Lower lobe of right lung (tissue), 2 donors: ENCODE data around the gene PPP1R2. TPM values are rescaled to one million over a fixed set of nuclear protein-coding genes. Genes with fewer than 3 reads are reported as not detected.

Experiments
- ATAC-seq, 2 donors: fragments of 200-7000 bp; cut with Tn5 transposase; one replicate each; pipeline ENCODE4 v1.9.1; 2020 to 2022; ENCODE audit warnings: mild to moderate bottlenecking in 2 of 2, moderate library complexity in 2 of 2
- DNase-seq: peaks from one replicate; pipeline ENCODE4 v3.0.0-alpha.2; 2020
- H3K27ac ChIP-seq: fragments of 200-600 bp; one replicate; pipeline ENCODE4 v1.8.0; 2022
- H3K27me3 ChIP-seq: fragments of 200-600 bp; one replicate; pipeline ENCODE4 v1.8.0; 2022; ENCODE audit warnings: low read depth
- H3K36me3 ChIP-seq: fragments of 200-600 bp; one replicate; pipeline ENCODE4 v1.8.0; 2022; ENCODE audit warnings: mild to moderate bottlenecking
- H3K4me1 ChIP-seq: fragments of 200-600 bp; one replicate; pipeline ENCODE4 v1.8.0; 2022
- H3K4me3 ChIP-seq: fragments of 200-600 bp; one replicate; pipeline ENCODE4 v1.8.0; 2022; ENCODE audit warnings: mild to moderate bottlenecking
- H3K9me3 ChIP-seq: fragments of 200-600 bp; one replicate; pipeline ENCODE4 v1.8.0; 2022
- intact Hi-C: fragments of 100-400 bp; cut with DNase I; formaldehyde crosslinking; loops from one replicate; pipeline ENCODE4 v1.11.0; 2022
- total RNA-seq: library from RNA; stranded (reverse); fragmentation: NEBNext Ultra II Directional; extraction: Animal tissue kit (Norgen Biotek cat#: 25700); gene quantifications from one replicate; pipeline ENCODE4 v1.2.1, GENCODE V29; 2021
- TF ChIP-seq, protein P1 (sequence below): fragments of 200-600 bp; IDR thresholded peaks from one replicate; pipeline ENCODE4 v1.8.0; 2022; ENCODE audit warnings: antibody characterized with exemption, mild to moderate bottlenecking
- donor health status: DM: no; HTN: yes; CAD: no; lungs with severe emphysema.

Gene PPP1R2
- total RNA-seq, 1 donor from 2014 or later = 51.8 TPM

DNA sequence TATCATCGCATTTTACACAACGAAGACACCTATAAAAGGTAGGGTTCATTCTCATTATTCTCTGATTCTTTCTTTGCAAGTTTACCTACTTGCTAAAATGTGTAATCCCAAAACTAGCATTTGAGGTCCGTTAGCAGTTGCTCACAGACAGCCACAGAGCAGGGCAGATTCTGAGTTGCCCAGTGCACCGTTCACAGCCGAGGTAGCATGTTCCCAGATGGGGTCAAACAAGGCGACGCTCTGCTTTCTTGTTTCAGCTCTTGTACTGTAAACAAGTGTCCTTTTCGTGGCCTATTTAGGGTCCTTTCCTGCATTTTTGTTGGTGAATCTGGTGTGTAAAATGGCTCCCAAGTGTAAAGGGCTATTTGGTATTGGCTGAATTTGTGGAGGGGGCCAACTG lies 3.1 kb downstream of the PPP1R2 start:
- peak overlapping the region; percentile 88 for H3K4me3 ChIP-seq
- H3K4me1 ChIP-seq = peaks cover 57% of the 10 kb centered on the region
- DNase-seq = no peak
- ATAC-seq = no peak
- intact Hi-C loops = no loop called here
- TF ChIP-seq, protein P1, sequence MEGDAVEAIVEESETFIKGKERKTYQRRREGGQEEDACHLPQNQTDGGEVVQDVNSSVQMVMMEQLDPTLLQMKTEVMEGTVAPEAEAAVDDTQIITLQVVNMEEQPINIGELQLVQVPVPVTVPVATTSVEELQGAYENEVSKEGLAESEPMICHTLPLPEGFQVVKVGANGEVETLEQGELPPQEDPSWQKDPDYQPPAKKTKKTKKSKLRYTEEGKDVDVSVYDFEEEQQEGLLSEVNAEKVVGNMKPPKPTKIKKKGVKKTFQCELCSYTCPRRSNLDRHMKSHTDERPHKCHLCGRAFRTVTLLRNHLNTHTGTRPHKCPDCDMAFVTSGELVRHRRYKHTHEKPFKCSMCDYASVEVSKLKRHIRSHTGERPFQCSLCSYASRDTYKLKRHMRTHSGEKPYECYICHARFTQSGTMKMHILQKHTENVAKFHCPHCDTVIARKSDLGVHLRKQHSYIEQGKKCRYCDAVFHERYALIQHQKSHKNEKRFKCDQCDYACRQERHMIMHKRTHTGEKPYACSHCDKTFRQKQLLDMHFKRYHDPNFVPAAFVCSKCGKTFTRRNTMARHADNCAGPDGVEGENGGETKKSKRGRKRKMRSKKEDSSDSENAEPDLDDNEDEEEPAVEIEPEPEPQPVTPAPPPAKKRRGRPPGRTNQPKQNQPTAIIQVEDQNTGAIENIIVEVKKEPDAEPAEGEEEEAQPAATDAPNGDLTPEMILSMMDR = no peak
- H3K9me3 ChIP-seq = no peaks in the 10 kb centered on the region
- no peak overlapping the region for H3K27ac ChIP-seq
- H3K36me3 ChIP-seq = no peaks in the 10 kb centered on the region
- no peaks in the 10 kb centered on the region for H3K27me3 ChIP-seq

GRCh38 chr3:195539479-195539878 lies 3.6 kb downstream of the PPP1R2 start:
- ATAC-seq = no peak
- Histone ChIP-seq H3K4me1 (peaks cover 59% of the 10 kb centered on the region), H3K9me3 (no peaks in the 10 kb centered on the region), H3K27me3 (no peaks in the 10 kb centered on the region), H3K36me3 (no peaks in the 10 kb centered on the region), H3K4me3 (peak overlapping the region; percentile 88), H3K27ac (no peak overlapping the region)
- intact Hi-C loops = loop anchor here (10.0 kb wide), 1 partner anchor 865 kb away; the partner anchor contains the start of gene LSG1
- TF ChIP-seq, protein P1 = no peak
- DNase-seq = no peak

DNA sequence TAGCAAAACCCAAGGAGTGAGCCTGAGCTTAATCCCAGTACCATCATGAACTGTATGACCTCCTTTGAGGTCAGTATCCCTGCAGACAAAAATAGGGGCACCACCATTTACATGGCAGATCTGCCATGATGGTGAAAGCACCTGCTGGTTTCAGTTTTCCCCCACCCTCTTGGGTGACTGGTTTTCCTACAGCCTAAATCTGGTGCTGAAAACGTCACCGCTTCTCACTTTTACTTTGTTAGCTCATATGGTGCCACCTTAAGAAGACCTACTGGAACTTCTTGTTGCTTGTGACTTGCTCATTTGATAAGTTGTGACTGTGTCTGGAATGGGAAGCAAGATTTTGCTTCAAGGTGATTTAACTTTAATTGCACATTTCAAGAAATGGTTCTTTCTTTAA lies 5.1 kb downstream of the PPP1R2 start:
- Histone ChIP-seq H3K9me3 (no peaks in the 10 kb centered on the region), H3K27me3 (no peaks in the 10 kb centered on the region), H3K36me3 (no peaks in the 10 kb centered on the region), H3K27ac (no peak overlapping the region), H3K4me1 (peaks cover 57% of the 10 kb centered on the region), H3K4me3 (no peak overlapping the region)
- no peak for DNase-seq
- intact Hi-C loops = loop anchor here (10.0 kb wide), 1 partner anchor 863 kb away; the partner anchor contains the start of gene LSG1
- TF ChIP-seq, protein P1 = no peak
- ATAC-seq = no peak

DNA sequence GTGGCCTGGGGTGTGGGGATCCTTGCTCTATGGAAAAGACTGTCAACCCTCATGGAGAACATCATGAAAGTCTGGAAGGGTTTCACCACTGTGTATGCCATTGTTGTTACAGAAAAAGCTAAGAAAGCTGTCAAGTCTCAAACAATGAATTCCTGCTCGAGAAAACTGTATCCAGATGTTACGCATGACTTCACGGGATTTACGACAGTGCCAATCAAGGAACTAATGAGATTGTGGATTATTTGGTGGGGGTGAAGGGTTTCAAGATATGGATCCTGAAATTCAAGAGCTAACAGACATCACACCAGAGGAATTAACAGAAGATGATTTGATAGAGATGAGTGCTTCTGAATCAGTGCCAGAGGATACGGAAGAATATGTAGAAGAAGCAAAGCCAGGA lies 7.8 kb downstream of the PPP1R2 start:
- TF ChIP-seq, protein P1 = no peak
- Histone ChIP-seq H3K4me1 (peaks cover 42% of the 10 kb centered on the region), H3K27me3 (no peaks in the 10 kb centered on the region), H3K36me3 (no peaks in the 10 kb centered on the region), H3K9me3 (no peaks in the 10 kb centered on the region), H3K27ac (no peak overlapping the region), H3K4me3 (no peak overlapping the region)
- intact Hi-C loops = loop anchor here (10.0 kb wide), 1 partner anchor 860 kb away; the partner anchor contains the start of gene LSG1
- DNase-seq (no peak), ATAC-seq (no peak)

GRCh38 chr3:195532834-195533233 lies 10.3 kb downstream of the PPP1R2 start:
- Histone ChIP-seq H3K27ac (no peak overlapping the region), H3K4me1 (peaks cover 18% of the 10 kb centered on the region), H3K27me3 (no peaks in the 10 kb centered on the region), H3K9me3 (no peaks in the 10 kb centered on the region), H3K4me3 (no peak overlapping the region), H3K36me3 (peaks cover 14% of the 10 kb centered on the region)
- no peak for DNase-seq
- intact Hi-C loops = loop anchor here (10.0 kb wide), 1 partner anchor 858 kb away; the partner anchor contains the start of gene LSG1
- TF ChIP-seq, protein P1 = no peak
- ATAC-seq = no peak
